GM19463 (cell line): ENCODE measurements around the gene SLC6A2.
"Not testable (repeated sequence)": the region's sequence is repeated elsewhere in the genome, so short reads cannot be mapped to it uniquely, and the experiment has no call there.

Experiments used
- ATAC-seq: cut with Tn5 transposase; IDR thresholded peaks from one replicate; pipeline ENCODE4 v1.9.1; 2021; ENCODE audit warnings: mild to moderate bottlenecking, moderate library complexity; ENCODE audit not compliant: unreplicated experiment

SLC6A2 gene

DNA sequence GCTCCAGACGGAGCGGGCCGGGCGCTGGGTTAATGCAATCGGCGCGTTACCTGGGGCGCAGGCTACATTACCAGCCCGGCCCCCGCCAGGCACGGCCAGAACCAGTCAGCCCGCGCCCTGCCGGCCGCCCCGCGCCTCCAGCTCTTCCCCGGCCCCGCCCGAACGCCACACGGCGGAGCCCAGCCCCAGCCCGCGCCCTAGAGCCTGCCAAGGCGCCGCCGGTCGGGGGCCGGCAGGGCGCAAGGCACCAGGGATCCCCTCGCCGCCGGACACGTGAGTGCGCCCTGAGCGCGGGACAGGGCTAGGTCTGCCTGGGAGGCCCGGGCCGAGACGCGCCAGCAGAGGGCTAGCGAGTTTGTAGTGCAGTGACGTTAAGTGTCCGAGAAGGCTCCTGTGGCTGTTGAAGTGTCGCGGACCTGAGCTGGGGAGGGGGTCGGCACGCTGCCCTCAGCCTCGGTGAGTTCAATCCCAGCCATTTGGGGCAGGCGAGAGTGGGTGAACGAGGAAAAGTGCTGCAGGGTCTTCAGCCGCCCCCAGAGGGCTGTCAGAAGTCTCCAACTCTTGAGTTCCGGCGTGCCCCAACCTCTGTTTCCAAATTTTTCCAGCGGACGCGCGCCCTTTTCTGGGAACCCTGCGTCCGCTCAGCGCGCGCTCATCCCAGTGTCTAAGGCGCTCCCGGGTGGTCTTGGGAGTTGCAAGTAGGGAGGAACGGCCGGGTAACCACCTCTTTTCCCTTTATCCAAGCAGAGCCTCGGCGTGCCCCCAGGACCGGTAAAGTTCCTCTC is at the start of gene SLC6A2:
TSS of gene SLC6A2 (plus strand) at position 92 of the 785 bp plus-strand sequence. CDS start 707 bp downstream, outside the sequence.
- ATAC-seq: no peak

DNA sequence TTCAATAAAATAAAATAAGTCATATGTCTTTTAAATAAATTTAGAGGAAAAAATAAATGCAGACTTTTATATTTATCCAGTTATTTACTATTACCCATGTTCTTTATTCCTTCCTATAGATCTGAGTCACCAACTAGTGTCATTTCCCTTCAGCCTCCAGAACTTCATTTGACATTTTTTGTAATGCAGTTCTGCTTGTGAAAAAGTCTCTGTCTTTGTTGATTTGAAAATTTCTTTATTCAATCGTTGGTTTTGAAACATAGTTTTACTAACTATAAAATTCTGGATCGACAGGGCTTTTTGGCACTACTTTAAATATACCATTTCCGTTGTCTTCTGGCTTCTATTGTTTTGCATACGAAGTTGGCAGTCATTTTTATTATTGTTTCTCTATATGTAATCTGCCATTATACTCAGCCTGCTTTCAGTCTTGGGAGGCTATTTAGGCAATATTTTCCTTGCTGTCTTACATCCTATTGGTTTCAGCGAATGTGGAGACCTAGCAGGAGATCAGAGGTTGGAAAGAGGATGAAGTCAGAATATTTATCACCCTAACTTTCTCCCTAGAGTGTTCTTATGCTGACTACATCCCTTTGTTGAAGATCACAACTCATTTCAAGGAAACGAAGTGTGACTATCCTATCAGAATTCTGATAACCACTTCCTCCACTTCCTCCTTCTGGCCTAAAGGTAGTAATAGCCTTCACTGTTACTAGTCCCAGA is 42.0 kb upstream of the SLC6A2 start:
- ATAC-seq: no peak

DNA sequence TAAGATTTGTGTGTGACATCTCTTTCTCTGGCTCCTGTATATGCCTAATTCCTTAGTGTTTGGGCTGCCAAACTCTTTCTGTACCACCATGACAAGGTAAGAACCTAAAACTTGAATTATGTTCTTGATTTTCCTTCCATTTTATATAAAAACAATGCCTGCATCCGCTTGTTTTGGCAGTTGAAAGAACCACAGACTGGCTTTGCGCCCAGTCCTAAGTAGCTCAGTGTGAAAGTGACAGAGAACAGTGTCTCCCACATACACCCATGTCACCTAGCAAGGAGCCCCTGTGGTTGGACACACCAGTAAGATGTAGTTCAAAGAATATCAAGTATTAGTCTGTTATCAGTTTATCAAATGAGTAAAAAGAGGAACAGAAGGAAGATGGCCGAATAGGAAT is 40.7 kb upstream of the SLC6A2 start:
- no peak for ATAC-seq

DNA sequence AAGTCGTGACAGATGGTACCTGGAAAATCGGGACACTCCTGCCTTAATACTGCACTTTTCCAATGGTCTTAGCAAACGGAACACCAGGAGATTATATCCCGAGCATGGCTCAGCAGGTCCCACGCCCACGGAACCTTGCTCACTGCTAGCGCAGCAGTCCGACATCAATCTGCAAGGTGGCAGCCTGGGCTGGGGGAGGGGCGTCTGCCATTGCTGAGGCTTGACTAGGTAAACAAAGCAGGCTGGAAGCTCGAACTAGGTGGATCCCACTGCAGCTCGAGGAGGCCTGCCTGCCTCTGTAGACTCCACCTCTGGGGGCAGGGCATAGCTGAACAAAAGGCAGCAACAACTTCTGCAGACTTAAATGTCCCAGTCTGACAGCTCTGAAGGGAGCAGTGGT is 40.1 kb upstream of the SLC6A2 start:
- not testable (repeated sequence) for ATAC-seq

DNA sequence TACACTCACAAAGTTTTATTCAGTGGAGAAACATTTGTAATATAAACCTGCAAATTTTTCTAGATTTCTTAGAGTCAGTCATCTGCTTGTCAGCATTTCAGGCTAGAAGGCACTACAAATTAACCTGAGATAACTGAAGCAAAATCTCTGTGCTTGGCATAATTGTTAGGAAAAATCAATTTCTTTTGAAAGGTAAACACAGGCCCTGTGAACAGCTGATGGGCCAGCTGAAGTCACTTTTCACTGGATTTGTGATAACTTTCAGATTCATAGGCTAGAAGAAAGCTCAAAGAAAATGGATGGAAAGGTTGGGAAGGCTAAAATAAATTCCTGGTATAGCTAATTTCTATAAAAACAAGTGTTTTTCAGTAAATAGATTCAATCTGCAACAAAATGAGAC is 34.0 kb upstream of the SLC6A2 start:
- no peak for ATAC-seq

DNA sequence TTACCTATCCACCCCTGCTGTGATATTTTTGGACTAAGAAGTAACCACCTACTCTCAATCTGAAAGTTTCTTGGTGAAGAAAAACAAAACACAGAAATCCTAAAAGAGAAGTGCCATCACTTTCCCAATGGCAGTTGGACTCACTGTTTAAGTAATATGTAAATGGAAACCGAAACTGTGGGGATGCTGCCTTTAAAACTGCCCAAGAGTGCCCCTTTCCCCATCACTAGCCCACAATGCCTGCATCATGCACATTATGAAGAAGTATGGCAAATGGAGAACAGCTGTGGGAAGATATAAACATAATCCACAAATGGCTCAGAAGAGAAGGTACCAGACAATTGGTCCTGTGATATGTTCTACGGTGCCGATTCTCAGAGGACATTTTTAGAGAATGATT is 33.5 kb upstream of the SLC6A2 start:
- no peak for ATAC-seq

DNA sequence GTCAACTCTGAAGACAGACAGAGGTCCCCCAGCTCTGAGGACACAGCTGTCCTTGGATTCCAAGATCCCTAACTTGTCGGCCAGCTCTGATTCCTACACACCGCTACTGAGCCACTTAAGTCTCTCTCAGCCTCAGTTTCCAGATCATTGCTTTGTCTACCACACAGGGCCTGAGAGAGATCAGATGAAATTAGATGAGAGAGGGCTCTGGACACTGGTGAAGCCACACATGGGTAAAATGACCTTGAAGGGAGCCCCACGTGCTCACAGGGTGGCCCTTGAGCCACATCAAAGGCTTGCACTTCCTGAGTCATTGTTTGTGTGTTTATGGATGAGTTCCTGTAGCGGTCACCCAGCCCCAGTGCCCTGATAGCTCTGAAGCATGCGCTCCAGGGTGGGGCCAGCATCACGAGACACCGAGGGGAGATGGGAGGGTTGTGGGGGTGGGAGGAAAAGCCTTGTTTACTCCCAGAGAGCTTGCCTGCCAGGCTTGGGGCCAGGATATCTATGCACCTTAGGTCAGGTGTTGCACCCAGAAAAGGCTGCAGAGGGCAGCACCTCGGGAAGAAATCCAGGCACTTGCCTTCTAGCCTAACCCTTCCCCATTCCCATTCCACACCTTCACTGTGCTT is 32.7 kb upstream of the SLC6A2 start:
- ATAC-seq: no peak

DNA sequence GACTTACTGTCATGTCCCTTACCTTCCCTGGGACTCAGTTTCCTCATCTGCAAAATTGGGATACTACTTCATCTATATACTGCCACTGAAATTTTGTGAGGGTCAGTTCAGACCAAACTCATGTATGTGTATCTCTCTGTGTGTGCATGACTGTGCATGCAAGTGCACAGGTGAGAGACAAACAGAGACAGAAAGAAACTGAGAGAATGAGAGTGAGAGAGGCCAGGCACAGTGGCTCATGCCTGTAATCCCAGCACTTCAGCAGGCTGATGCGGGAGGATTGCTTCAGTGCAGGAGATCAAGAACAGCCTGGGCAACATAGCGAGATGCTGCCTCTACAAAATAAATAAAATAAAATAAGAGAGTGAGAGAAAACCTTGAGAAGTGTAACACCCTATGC is 32.1 kb upstream of the SLC6A2 start:
- ATAC-seq: no peak

DNA sequence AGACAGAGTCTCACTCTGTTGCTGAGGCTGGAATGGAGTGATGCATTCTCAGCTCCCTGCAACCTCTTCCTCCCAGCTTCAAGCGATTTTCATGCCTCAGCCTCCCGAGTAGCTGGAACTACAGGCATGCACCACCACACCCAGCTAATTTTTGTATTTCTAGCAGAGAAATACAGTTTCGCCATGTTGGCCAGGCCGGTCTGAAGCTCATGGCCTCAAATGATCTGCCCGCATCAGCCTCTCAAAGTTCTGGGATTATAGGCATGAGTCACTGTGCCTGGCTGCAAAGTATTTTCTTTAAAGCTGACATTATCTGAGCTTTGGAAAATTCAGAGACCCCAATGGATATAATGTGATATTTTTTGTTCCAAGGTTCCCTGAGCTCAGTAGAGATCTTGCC is 31.1 kb upstream of the SLC6A2 start:
- no peak for ATAC-seq

DNA sequence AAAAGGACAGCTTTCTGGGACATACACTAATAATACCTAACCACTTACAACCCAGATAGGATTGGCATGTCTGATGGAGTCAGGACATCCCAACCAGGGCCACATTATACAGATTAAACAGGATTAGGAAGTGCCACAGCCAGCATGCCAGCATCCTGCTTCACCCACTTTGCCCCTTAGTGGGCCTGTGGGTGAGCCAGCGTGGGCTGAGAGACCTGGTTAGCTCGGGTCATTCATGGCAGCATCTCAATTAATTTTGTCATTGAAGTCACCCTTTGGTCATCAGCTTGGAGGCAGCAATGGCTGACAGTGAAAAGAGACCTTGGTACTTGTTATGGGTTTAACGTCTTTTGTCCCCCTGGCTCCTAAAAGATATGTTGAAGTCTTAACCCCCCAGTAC is 29.9 kb upstream of the SLC6A2 start:
- no peak for ATAC-seq

DNA sequence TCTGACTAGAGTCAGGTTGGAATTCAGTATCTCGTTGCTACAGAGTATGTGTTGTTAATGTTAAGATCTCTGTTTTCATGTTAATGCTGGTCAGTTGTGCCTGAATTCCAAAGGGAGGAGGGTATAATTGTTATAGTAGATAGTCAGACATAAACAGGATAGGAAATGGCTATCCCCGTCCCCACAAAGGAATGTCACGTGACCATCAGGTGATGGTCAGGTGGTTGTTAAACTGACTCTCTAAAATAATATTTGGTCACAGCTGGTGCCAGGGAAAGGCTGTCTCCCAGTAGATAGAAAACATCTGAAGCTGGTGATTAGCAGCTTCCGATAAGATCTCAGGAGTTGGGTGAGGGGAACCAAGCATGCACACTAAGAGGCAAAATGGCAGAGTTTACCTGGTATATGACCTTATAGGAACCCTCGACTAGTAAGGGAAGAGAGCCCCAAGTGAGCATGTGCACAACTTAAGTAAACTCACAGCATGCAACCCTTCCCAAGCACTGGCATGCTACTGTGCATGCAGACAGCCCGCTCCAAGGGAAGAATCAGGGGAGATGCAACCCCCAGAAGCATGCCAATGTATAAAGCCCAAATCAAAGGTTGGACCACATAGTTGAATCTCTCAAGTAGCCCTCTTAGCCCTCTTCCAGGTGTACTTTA is 27.4 kb upstream of the SLC6A2 start:
- ATAC-seq: no peak

DNA sequence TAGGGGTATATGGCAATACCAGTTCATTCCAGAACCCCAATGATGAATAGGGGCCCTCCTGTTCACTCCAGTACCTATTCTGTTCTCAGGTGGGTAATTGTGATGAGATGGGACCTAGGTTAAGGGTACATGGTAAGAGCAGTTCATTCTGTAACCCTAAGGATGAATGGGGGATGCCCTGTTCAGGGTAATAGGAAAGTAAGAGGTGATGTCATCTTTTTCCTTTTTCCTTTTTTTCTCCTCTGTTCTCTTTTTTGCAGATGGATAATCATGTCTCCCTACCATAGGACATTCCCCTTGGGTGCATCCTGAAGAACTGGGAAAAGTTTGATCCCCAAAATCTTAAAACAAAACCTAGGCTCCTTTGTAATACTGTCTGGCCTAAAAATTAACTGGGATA is 25.0 kb upstream of the SLC6A2 start:
- no peak for ATAC-seq

DNA sequence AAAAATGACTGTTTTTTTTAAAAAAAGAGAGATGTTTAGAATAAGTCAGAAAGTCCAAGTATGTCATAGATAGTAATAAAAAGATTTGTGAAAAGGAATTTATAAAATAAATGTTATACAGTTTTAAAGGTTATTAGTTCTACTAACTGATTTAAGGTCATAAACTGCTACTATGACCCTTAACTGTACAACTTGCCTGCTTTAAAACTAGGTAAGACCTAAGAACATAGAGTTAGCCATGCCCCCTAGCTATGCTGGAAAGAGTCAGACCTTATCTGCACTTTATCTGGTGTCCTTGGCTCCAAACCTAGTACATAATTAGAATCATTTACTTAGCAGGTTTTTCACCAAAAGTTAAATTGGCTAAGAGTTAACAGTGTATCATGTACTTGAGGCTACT is 23.5 kb upstream of the SLC6A2 start:
- ATAC-seq: no peak

DNA sequence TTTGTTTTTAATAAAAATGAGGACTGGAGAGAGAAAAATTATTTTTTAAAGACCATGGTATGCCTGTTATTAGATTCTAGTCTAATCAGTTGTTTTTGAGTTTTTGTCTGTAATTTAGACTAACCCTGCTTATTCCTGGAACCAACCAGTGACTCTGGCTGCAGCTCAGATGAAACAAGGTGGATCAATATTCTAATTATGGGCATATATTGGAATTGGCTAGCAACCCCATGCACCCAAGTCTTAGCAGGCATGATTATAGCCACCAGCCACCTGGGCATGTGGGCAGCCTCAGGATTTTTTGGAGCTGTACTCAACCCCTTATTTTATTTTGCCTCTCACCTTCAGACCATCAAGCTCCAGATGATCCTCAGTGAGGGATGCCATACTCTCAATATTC is 21.6 kb upstream of the SLC6A2 start:
- ATAC-seq: no peak

DNA sequence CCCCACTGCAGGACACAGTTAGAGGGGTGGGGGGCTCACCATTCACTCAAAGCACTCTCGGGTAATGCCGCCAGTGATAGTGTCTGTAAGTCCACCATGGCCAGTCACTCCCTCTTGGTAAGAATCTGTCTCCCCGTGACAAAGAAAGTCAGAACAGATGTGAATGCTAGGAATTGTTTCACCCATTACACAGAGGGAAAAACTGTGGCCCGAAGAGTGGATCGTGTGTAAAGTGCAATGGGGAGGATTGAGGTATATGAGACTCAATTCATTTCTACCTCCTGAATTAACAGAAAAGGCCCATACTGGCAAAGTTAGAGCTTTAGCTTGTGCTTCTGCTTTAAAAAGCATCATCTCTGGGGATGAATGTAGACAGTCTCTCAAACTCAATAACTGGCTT is 17.5 kb upstream of the SLC6A2 start:
- ATAC-seq: no peak

DNA sequence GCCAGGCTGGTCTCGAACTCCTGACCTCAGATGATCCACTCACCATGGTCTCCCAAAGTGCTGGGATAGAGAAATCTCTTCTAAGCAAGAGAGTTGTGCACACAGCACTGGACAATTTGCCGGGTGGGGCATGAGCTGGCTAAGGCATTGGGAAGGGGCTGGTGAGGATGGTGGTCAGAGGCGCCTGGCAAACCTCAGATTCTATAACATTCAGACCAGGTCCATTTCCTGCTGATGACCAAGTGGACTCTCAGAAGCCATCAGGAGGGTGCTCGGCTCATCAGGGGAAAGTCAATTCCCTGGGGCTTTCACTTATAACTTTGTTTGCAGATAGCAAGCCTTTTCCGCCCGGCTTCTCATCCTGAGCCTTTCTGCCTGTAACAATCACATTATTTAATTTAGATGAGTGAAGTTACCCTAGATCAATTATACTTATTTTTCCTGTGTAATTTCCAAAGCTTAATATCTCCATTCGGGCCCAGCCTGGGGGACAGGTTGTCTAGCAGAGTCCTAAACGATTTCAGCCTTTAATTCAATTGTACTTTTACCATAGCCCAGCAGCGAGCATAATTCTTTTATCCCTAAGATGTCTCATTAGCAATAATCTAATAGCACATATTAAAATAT is 15.0 kb upstream of the SLC6A2 start:
- ATAC-seq: no peak

DNA sequence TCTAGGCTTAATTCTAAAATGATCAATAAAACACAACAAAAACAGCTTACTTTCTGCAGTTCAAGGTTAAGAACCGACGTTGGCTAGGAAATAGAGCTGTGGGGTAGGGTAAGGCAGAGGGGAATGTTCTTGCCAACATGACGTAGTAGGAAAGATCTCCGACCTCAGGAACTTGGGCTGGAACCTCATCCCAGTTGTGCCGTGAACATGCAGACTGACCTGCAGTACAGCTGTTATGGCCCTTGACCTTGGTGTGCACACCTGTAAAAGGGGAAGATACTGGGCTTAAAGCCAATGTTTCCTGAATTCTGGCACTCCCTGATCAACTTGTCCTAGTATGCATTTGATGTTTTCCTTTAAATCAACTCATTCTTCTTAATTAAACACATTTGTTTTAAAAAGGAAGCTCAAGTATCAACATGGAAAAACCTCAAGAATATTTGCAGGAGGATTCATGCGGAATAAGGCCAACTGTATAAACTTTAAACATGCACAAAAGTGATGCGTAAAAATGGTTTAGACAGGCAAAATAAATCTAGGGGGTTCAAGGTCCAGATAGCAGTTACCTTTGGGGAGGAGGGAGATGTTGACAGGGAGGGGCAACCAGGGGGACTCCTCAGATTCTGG is 14.2 kb upstream of the SLC6A2 start:
- ATAC-seq: no peak

DNA sequence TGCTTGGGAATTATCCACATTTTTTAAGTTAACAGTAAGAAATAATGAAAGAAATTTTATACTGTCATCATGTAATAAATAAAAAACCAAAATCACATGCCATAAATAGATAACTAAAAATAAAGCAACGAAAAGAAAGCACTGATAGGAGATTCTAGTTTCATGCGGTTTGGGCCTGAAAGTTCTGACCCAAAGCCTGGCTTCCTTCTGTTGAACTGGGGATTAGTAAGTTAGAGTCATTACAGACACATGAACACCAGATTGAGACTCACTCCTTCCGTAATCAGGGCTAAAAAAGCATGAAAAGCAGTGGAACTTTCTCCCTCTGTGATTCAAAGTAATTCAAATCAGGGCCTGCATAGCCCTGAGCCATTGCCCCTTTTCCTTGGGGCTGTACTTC is 13.2 kb upstream of the SLC6A2 start:
- ATAC-seq: no peak

DNA sequence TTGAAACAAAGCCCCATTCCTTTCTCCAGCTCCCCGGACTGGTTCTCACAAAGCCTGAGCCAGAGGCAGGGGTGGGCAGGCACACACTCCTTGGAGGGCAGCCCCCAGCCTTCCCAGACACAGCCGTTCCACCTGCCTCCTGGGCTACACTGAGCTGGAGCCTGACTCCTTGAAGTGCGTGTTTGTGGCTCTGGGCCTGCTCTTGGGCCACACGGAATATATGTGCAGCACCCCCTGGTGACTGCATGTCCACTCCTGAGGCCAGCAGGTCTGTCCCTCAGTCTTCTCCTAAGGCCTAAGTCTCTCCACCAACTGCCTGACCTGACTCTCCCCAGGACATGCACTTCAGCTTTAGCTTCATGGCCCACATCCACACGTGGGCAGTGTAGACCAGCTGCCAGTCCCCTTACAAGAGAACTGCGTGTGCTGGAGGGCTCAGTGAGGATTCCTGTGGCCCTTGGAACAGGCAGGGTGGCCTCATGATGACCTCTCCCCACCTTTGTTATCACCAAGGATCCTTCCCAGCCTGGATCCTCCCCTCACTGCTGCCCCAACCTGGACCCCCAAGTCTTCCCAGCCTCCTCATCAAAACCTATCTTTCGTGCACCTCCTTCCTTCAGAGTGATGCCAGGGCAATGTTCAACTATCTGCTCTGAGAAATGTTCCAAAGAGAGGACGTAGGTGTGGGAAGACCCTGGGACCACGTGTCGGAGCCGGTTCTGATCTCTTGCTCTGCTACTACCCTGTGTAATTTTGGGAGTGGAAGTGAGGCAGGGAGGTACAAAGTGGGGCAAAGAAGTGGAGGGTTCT is 12.4 kb upstream of the SLC6A2 start:
- no peak for ATAC-seq

DNA sequence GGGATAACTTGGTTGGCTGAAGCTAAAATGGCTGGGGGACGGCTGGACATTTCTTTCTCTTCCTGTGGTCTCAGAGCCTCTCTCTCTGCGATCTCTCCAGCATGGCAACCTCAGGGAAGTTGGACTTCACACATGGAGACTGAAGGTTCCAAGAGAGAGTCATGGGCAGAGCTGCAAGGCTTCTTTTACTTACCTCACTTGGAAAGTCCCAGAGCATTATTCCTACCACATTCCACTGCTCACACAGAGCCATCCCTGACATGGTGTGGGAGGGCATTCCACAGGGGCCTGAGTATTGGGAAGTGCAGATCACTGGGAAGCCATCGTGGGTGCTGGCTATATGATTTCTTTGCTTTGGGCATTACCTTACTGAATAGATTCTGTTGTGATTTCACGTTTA is 9.8 kb upstream of the SLC6A2 start:
- no peak for ATAC-seq
